Activated naive CD4-positive, alpha-beta T cell treated with anti-CD3 and anti-CD28 coated beads, Interleukin-2, amount 50 U/mL, for 24 hours (primary cell): ENCODE data around the gene SLC2A14.
"Not testable (repeated sequence)": the region's sequence is repeated elsewhere in the genome, so short reads cannot be mapped to it uniquely, and the experiment has no call there.

ENCODE experiments used
- H3K27ac Mint-ChIP-seq: one replicate; pipeline ENCODE4 v1.8.0; 2021; ENCODE audit warnings: mild to moderate bottlenecking, mixed read lengths
- H3K27me3 Mint-ChIP-seq: one replicate; pipeline ENCODE4 v1.8.0; 2021; ENCODE audit warnings: mixed read lengths
- H3K36me3 Mint-ChIP-seq: one replicate; pipeline ENCODE4 v1.8.0; 2021; ENCODE audit warnings: mixed read lengths
- H3K4me1 Mint-ChIP-seq: one replicate; pipeline ENCODE4 v1.8.0; 2021; ENCODE audit warnings: mixed read lengths
- H3K4me3 Mint-ChIP-seq: one replicate; pipeline ENCODE4 v1.8.0; 2021; ENCODE audit warnings: mild to moderate bottlenecking, mixed read lengths
- H3K9me3 Mint-ChIP-seq: one replicate; pipeline ENCODE4 v1.8.0; 2021; ENCODE audit warnings: mixed read lengths

SLC2A14 gene

GRCh38 chr12:7872566-7873319, at the start of gene SLC2A14:
TSS of gene SLC2A14 (minus strand) at chr12:7872915. CDS start at chr12:7869880, 3,035 bp downstream.
- Mint-ChIP-seq H3K9me3 (no peaks in the 10 kb centered on the region), H3K4me1 (no peaks in the 10 kb centered on the region), H3K27me3 (peaks cover 19% of the 10 kb centered on the region), H3K27ac (no peak within 1 kb of the TSS), H3K4me3 (peak within 1 kb of the TSS; percentile 47), H3K36me3 (peaks cover 4% of the 10 kb centered on the region)

DNA sequence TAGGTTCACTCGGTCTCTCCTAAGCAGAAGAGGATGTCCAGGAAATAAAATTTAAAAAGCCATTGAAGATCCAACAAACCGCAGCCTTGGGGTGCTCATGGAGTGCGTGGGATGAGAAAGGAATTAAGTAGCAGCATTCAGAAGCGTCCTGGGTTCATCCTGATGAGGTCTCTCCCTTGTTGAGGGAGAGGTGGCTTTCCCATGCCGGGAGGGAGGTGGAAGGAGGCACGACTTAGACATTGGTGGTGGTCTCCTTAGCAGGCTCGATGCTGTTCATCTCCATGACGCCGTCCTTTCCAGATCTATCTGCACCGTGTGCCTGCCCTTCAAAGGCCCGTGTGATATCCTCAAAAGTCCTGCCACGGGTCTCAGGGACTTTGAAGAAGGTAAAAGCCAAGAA, 48.5 kb upstream of the SLC2A14 start:
- H3K4me3 Mint-ChIP-seq, H3K27me3 Mint-ChIP-seq, H3K27ac Mint-ChIP-seq, H3K9me3 Mint-ChIP-seq: not testable (repeated sequence)
- Mint-ChIP-seq H3K36me3 (peaks cover 23% of the 10 kb centered on the region), H3K4me1 (peaks cover 50% of the 10 kb centered on the region)

- H3K27ac Mint-ChIP-seq, H3K4me3 Mint-ChIP-seq, H3K9me3 Mint-ChIP-seq, H3K27me3 Mint-ChIP-seq: not testable (repeated sequence)
- H3K36me3 Mint-ChIP-seq: peaks cover 15% of the 10 kb centered on the region
- peaks cover 42% of the 10 kb centered on the region for H3K4me1 Mint-ChIP-seq
These were observed 45.5 kb upstream of the SLC2A14 start for GRCh38 chr12:7918268-7918590.

DNA sequence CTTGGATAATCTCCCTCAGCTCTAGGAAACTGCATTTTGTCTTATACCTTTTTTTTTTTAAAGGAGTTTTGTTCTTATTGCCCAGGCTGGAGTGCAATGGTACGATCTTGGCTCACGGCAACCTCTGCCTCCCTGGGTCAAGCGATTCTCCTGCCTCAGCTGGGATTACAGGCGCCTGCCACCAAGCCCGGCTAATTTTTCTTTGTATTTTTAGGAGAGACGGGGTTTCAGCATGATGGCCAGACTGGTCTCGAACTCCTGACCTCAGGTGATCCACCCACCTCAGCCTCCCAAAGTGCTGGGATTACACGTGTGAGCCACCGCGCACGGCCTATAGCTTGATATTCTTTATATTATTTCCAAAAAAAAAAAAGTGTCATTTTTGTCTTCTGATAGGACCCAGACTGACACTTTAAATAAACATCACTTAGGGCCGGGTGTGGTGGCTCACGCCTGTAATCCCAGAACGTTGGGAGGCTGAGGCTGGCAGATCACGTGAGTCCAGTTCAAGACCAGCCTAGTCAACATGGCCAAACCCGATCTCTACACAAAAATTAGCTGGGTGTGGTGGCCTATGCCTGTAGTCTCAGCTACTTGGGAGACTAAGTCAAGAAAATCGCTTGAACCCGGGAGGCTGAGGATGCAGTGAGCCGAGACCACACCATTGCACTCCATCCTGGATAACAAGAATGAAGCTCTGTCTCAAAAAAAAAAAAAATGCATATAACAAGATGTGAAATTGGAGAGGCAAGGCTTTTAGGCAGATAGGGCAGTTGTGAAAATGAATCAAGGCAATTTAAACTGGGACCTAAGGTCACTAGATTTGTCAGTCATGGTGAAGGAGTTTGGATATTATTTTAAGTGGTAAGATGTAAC, 44.9 kb upstream of the SLC2A14 start:
- Mint-ChIP-seq H3K36me3 (peaks cover 11% of the 10 kb centered on the region), H3K27me3 (no peaks in the 10 kb centered on the region), H3K4me3 (no peak overlapping the region), H3K9me3 (no peaks in the 10 kb centered on the region), H3K4me1 (peaks cover 40% of the 10 kb centered on the region), H3K27ac (no peak overlapping the region)

- H3K27me3 Mint-ChIP-seq: no peaks in the 10 kb centered on the region
- no peaks in the 10 kb centered on the region for H3K9me3 Mint-ChIP-seq
- no peak overlapping the region for H3K4me3 Mint-ChIP-seq
- H3K4me1 Mint-ChIP-seq: peaks cover 37% of the 10 kb centered on the region
- no peak overlapping the region for H3K27ac Mint-ChIP-seq
- peaks cover 8% of the 10 kb centered on the region for H3K36me3 Mint-ChIP-seq
These were observed 44.2 kb upstream of the SLC2A14 start for GRCh38 chr12:7916936-7917335.

DNA sequence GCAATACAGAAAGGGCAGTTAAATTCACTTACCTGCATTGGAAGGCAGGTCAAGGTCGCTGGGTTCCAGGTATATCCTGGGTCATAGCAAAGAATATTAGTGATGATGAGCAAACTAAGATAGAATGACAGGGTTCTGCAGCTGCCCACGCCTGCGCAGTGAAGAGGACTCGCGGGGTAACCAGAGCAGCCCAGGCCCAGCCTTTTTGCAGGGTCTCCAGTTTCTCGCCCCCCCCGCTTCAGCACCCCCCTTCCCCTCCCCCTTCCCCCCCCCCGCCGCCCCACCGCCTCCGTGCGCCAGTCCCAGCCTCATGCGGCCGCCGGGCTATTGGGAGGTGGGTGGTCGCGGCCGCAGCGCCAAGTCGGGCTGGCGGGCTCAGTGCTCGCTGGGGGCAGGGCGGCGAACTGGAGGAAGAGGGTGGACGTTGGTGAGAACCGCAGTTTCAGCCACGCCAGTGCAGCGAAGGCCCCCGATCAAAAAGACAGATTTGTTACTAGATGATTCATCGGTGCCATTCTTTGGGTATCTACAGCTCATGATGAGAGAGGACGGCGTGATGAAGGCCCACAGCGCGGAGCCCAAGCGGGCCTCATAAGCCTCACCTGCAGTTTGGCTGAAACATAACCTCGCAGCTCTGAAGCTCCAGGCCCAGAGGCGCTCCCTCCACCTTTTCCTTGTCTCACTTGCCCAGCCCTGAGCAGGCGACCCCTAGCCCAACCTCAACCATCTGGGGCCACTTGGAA, 43.1 kb upstream of the SLC2A14 start:
- H3K27ac Mint-ChIP-seq: no peak overlapping the region
- H3K9me3 Mint-ChIP-seq: no peaks in the 10 kb centered on the region
- peaks cover 8% of the 10 kb centered on the region for H3K36me3 Mint-ChIP-seq
- no peaks in the 10 kb centered on the region for H3K27me3 Mint-ChIP-seq
- peaks cover 27% of the 10 kb centered on the region for H3K4me1 Mint-ChIP-seq
- H3K4me3 Mint-ChIP-seq: peak overlapping the region; percentile 23

GRCh38 chr12:7910106-7910505, 37.4 kb upstream of the SLC2A14 start:
- not testable (repeated sequence) for H3K36me3 Mint-ChIP-seq, H3K27me3 Mint-ChIP-seq, H3K27ac Mint-ChIP-seq, H3K4me1 Mint-ChIP-seq, H3K9me3 Mint-ChIP-seq, H3K4me3 Mint-ChIP-seq

- no peaks in the 10 kb centered on the region for H3K4me1 Mint-ChIP-seq
- no peak overlapping the region for H3K4me3 Mint-ChIP-seq
- H3K27me3 Mint-ChIP-seq: no peaks in the 10 kb centered on the region
- H3K36me3 Mint-ChIP-seq: no peaks in the 10 kb centered on the region
- H3K27ac Mint-ChIP-seq: no peak overlapping the region
- H3K9me3 Mint-ChIP-seq: no peaks in the 10 kb centered on the region
These were observed 34.3 kb upstream of the SLC2A14 start for GRCh38 chr12:7907009-7907408.

- not testable (repeated sequence) for H3K4me3 Mint-ChIP-seq, H3K27ac Mint-ChIP-seq, H3K27me3 Mint-ChIP-seq, H3K9me3 Mint-ChIP-seq, H3K4me1 Mint-ChIP-seq, H3K36me3 Mint-ChIP-seq
These were observed 33.6 kb upstream of the SLC2A14 start for GRCh38 chr12:7906303-7906702.

DNA sequence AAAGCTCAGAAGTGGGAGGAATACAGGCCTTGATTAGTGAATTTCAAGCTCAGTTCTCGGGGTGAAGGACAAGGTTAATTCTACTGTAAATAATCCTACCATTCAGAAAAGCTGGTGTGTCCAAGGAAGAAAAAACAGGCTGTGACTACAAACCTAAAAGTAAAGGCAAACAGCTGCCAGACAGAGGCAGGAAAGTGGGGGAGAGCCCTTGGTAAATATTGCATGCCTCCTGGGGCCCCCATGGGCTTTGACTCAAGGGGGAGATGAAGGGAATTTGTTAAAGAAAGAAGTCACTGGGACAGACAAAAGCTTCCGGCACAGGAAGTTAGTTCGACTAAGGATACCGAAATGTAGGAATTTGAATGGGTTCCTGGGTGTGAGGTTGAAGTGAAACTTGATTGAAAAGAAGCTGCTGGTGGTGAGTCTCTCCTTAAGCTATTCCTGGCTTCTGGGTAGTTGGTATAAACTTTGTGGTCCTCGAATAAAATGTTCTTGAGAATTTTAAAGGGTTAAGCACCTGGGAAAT, 32.9 kb upstream of the SLC2A14 start:
- H3K27me3 Mint-ChIP-seq, H3K27ac Mint-ChIP-seq, H3K4me1 Mint-ChIP-seq, H3K4me3 Mint-ChIP-seq, H3K36me3 Mint-ChIP-seq, H3K9me3 Mint-ChIP-seq: not testable (repeated sequence)

DNA sequence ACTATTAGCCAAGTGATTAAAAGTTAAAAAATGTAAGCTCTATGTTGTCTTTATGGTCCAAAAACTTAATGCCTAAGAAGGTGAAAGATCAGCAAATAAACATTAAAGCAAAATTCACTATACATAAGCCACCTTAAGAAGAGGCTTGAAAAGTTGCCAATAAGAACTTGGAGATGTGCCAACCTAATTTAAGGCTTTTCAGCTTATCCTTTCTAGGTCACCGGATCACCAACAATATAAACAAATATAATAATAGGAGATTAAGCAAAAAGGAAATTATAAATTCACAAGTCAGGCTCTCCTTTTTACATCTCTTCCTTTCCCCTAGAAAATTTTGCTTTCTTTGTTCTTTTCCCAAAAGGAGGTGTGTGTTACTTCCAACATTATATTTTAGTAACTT, 32.4 kb upstream of the SLC2A14 start:
- no peaks in the 10 kb centered on the region for H3K4me1 Mint-ChIP-seq
- no peaks in the 10 kb centered on the region for H3K27me3 Mint-ChIP-seq
- H3K27ac Mint-ChIP-seq: no peak overlapping the region
- no peak overlapping the region for H3K4me3 Mint-ChIP-seq
- no peaks in the 10 kb centered on the region for H3K9me3 Mint-ChIP-seq
- H3K36me3 Mint-ChIP-seq: no peaks in the 10 kb centered on the region

DNA sequence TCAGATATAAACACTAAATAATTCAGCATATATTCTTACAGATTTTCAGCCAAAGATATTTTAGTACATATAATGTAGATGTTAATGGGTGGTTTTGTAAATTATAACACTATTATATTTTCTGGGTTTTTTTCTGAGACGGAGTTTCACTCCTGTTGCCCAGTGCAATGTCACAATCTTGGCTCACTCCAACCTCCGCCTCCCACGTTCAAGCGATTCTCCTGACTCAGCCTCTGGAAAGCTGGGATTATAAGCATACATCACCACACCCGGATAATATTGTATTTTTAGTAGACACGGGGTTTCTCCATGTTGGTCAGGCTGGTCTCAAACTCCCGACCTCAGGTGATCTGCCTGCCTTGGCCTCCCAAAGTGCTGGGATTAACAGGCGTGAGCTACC, 29.7 kb upstream of the SLC2A14 start:
- H3K36me3 Mint-ChIP-seq, H3K4me1 Mint-ChIP-seq, H3K27me3 Mint-ChIP-seq, H3K27ac Mint-ChIP-seq, H3K9me3 Mint-ChIP-seq, H3K4me3 Mint-ChIP-seq: not testable (repeated sequence)

DNA sequence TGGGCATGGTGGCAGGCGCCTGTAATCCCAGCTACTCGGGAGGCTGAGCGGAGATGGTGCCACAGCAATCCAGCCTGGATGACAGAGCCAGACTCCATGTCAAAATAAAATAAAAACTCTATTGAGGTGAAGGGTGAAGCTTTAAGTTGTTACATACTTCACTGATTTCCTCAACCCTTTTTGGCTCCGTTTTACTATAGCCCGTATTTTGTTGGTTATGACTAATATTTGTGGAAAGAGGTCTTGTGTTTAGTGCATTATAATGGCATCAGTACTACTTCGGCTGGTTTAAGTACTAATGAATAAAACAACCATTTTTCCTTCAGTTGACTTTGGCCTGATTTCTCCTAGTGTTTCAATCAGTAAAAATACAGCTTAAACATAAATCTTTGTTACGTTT, 27.0 kb upstream of the SLC2A14 start:
- Mint-ChIP-seq H3K27me3 (no peaks in the 10 kb centered on the region), H3K27ac (no peak overlapping the region), H3K4me3 (no peak overlapping the region), H3K4me1 (no peaks in the 10 kb centered on the region), H3K36me3 (no peaks in the 10 kb centered on the region), H3K9me3 (no peaks in the 10 kb centered on the region)

GRCh38 chr12:7896726-7897125, 24.0 kb upstream of the SLC2A14 start:
- not testable (repeated sequence) for H3K36me3 Mint-ChIP-seq, H3K27me3 Mint-ChIP-seq, H3K27ac Mint-ChIP-seq, H3K4me3 Mint-ChIP-seq, H3K4me1 Mint-ChIP-seq, H3K9me3 Mint-ChIP-seq

- no peaks in the 10 kb centered on the region for H3K36me3 Mint-ChIP-seq
- no peaks in the 10 kb centered on the region for H3K9me3 Mint-ChIP-seq
- no peak overlapping the region for H3K4me3 Mint-ChIP-seq
- no peaks in the 10 kb centered on the region for H3K27me3 Mint-ChIP-seq
- H3K4me1 Mint-ChIP-seq: no peaks in the 10 kb centered on the region
- no peak overlapping the region for H3K27ac Mint-ChIP-seq
These were observed 19.7 kb upstream of the SLC2A14 start for GRCh38 chr12:7892186-7892980.
